Measurements from ENCODE around the gene COASY. TPM values are rescaled to one million over a fixed set of nuclear protein-coding genes. Genes with fewer than 3 reads are reported as not detected.
A peak's percentile ranks its signal among the peaks of the same experiment; 100 is the strongest.

Gene COASY
- total and polyA plus RNA-seq, 2 experiments from 2014 or later = 60.1 to 72.1 TPM

GRCh38 chr17:42603318-42603717 lies 41.4 kb downstream of the COASY start (continued):
- no peak for TF ChIP-seq REST (IDR thresholded peaks at IDR 0.05; ENCODE audit: unreplicated experiment)
- no peak for TF ChIP-seq ETS1 (IDR thresholded peaks at IDR 0.05)
- no peak for TF ChIP-seq CREB1 (CRISPR knock-in tag; IDR thresholded peaks at IDR 0.05; ENCODE audit: low read depth)
- TF ChIP-seq ZNF114 (CRISPR knock-in tag; IDR thresholded peaks at IDR 0.05) = no peak
- TF ChIP-seq NANOG (IDR thresholded peaks at IDR 0.05; ENCODE audit: borderline replicate concordance) = no peak
- TF ChIP-seq POLR2AphosphoS5 (IDR thresholded peaks at IDR 0.05; ENCODE audit: low read depth) = no peak
- no peak for TF ChIP-seq EZH2 (IDR thresholded peaks at IDR 0.05; ENCODE audit: low read depth, unreplicated experiment)
- no peak for TF ChIP-seq JUNB (IDR thresholded peaks at IDR 0.05; ENCODE audit: unreplicated experiment)

- Mint-ChIP-seq H3K4me1 (peaks cover 6% of the 10 kb centered on the region; the same call in 2 of the 3 replicates), H3K27ac (no peak overlapping the region), H3K4me3 (peak overlapping the region; percentile 97), H3K9me3 (no peaks in the 10 kb centered on the region; the same call in 2 of the 3 replicates), H3K36me3 (ENCODE audit: low read depth) (peaks cover 19% of the 10 kb centered on the region), H3K27me3 (ENCODE audit: insufficient read depth, low read depth, poor library complexity) (peaks cover 4% of the 10 kb centered on the region)
- H3K9me2 ChIP-seq (ENCODE audit: insufficient read depth) = no peaks in the 10 kb centered on the region
- H3K4me1 ChIP-seq (ENCODE audit: insufficient read depth) = peaks cover 18% of the 10 kb centered on the region
- peak overlapping the region; percentile 99 for H3K4me3 ChIP-seq
- H4K20me1 ChIP-seq (replicated peaks; ENCODE audit: insufficient read depth) = peaks cover 42% of the 10 kb centered on the region
- no peak for TF ChIP-seq NANOG (IDR thresholded peaks at IDR 0.05; ENCODE audit: borderline replicate concordance)
- no peak for TF ChIP-seq STAT1 (IDR thresholded peaks at IDR 0.05; ENCODE audit: unreplicated experiment)
- TF ChIP-seq ZNF331 (CRISPR knock-in tag; IDR thresholded peaks at IDR 0.05; ENCODE audit: low read depth) = no peak
- DNase-seq (ENCODE audit: low spot score) (no peak), ATAC-seq (no peak)
- peaks cover 11% of the 10 kb centered on the region; the same call in 1 of the 2 replicates for H3K36me3 ChIP-seq (ENCODE audit: insufficient read depth)
- H3K79me2 ChIP-seq (replicated peaks; ENCODE audit: insufficient read depth) = peaks cover 72% of the 10 kb centered on the region
- no peak overlapping the region for H3K27ac ChIP-seq (ENCODE audit: low read depth)
- H3F3A ChIP-seq (replicated peaks; ENCODE audit: low read depth) = peaks cover 9% of the 10 kb centered on the region; the same call in 1 of the 2 replicates
- peak overlapping the region; percentile 100 for H3K4me2 ChIP-seq
- H3K27me3 ChIP-seq (ENCODE audit: insufficient read depth) = no peaks in the 10 kb centered on the region
- no peak overlapping the region for H2AFZ ChIP-seq
Observed at GRCh38 chr17:42607769-42608168, 45.8 kb downstream of the COASY start.

Measured in GM23338 (cell line).